OCI-M1 (cell line): ENCODE results near the gene FAM118A.
"Not testable (repeated sequence)": the region's sequence is repeated elsewhere in the genome, so short reads cannot be mapped to it uniquely, and the experiment has no call there.

Source experiments
- DNase-seq: peaks from one replicate; lab custom pipeline; 2025; lab: John Stamatoyannopoulos, UW

FAM118A gene

DNA sequence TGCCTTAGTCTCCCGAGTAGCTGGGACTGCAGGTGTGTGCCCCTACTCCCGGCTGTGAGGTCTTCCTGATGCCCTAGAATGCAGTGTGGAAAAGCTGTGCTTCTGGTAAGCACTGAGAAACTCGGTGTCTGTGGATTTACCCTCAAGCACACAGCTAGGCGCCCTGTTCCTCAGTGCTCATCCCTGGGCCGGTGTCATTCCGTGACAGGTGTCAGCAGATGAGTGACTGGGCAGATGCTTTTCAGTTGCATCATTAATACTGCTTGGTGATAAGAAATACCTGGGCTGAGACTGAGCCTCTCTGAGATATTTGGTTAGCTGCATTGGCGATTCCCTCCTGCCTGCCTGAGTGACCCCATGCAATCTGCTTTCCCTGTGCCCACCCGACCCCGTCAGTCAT lies 21.8 kb downstream of the FAM118A start:
- no peak for DNase-seq

DNA sequence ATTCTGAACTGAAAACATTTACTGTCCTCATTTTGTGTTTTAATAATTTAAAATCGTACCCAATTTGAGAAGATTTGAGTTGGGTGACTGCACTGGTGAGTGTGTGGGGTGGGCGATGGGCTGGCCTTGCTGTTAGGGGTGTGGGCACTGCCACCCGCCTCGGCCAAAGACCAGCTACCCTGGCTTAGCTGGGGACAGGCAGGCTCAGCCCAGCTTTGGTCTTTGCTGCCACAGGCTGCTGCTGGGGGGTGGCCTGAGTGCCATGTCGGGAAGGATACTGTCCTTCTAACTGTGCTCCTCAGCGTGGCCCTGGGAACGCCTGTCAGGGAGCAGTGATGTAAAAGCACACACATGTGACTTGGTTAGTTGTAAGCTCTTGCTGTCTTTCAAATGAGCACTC lies 22.3 kb downstream of the FAM118A start:
- DNase-seq, result no peak

DNA sequence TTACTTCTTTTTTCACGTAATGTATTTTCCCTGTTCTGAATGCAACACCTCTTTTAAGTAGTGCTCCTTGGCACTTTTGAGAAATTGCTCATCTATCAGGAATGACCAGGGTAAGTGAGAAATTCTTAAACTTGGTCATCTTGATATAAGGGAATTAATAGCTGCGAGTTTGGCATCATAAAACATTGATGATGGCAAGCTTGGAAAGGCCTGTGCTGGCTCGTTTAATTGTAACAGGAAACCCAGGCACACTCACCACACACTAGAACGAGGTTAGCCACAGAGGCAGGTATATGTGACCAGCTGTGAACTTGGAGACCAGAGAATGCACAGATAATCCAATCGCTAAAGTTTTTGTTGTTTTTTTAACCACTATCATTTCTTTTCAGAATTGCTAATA lies 24.3 kb downstream of the FAM118A start:
- no peak for DNase-seq

DNA sequence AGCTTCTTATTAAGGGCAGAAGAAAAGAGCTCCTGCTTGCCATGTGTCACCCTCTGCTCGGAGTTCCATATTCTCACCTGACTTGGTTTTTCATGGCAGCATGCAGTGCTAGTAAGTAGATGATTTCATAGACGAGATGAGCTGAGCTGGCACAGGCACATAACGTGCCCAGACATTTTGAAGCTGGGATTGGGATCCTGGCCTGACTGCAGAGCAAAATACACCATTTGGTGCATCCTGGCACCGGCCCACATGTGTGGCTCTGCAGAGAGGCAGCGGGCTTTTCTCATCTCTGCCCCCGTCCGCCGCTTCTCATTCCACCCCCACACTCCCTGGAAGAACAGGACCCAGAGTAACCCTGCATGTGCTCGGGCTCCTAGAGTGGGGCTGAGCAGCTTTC lies 24.8 kb downstream of the FAM118A start:
- no peak for DNase-seq

DNA sequence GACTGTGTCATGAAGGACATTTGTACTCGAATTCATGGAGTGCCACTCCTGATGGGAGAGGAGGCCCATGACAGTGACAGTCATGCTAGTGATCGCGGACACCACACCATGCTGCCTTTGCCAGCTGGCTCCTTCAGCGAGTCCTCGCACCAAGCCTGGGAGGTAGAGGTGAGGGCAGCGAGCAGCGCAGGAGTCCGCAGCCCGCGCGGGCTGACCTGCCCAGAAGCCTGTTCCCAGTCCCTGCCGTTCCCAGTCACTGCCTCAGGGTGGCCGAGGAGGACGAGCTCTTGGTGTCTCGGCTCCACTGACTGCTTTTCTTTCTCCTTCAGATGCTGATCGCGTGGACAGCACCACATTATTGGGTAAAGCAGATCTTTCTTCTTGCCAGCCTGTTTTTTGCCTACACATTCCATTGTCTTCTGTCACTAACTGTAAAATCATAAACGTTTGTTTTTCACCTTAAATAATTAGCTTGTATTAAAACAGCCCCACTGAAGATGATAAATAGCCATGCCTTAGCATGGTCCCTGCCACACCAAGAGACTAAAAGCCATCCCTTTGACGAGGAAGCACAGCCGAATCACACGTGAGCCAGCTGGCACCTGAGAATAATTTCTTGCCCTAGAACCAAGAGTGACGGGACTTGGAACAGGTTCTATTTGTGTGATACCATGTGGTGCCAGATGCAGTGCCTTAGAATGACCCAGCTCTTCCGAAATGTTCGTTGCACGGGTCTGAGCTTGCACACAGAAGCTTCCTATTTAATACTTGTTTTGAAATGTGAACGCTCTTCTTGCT lies 25.5 kb downstream of the FAM118A start:
- DNase-seq, result no peak

DNA sequence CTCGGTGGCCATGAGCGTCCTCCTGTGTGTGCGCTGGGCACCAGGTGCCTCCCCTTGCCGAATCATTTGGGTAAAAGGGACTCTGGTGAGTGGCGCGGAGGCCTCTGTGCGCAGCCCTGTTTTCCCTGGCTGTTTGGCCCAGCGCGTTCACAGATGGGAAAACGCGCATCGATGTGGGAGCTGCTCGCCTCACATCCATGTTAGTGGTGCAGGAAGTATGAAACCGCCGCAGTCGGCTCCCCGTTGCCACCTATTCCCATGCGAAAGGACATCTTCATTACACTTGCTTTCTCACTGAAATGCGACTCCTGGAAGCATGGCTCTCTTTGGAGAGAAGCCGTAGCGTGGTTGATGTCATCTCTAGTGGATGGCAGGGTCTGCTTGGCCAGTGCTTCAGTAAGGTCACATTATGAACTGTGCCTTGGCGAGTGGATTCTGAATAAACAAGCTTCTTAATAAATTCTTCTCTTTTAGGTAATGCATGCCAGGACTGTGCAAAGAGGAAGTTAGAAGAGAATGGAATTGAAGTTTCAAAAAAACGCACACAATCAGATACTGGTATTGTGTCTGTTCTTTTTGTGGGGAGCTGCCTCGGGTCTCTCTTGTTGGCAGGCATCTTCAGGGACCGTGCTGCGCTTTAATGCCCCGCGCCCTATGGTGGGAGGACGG lies 26.3 kb downstream of the FAM118A start:
- DNase-seq, result no peak

DNA sequence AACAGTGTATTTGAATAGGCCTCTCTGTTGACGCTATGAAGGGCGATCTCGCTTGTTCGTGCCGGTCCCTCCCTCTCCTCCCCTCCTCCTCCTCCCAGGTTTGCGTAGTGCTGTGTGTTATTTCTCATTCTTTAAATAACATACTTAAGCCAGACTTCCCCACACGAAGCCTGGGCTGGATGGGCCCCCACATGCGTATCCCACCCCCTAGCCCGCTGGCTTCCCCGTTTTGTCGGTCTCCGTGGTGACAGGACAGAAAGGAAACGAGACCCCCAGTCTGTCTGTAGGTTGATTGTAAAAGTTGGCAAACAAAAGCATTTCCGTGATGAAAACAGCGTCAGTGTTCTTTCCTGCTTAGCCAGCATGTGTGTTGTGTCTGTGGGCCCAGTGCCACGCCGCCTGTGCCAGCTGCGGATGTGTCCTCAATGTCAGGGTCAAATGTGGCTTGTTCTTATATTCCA lies 27.3 kb downstream of the FAM118A start:
- DNase-seq, result no peak

DNA sequence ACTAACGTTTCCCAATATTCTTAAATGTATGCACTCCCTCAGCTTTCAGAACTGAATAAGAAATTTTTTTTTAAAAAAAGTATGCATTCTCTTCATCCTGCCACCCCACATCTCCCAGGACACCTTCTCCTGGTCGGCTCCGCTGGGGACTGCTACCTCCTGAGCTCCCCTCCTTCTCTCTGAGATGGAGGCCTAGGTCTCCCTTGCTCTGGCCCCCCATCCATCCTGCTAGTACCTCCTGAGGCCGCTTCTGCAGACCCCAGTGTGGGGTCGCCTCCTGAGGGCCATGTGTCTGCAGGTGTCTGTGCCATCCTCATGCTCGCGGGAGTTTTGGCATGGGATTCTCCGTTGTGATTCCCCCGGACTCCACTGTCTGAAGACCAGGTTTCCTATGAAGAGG lies 27.8 kb downstream of the FAM118A start:
- no peak for DNase-seq

DNA sequence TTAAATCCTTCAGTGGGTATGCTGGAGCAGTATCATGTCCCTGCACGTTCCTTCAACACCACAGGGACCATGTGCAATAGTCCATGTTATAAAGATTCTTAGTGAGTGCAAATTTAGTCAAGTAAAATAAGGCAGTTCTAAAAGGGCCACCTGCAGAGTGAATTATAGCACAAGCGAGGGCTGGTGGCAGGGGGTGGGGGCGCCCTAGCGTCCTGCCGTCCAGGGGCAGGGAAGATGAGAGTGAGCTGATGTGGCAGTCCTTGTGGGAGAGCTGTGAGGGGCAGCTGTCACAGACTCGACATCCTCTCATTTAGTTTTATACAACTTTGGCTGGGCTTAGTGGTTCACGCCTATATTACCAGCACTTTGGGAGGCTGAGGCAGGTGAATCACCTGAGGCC lies 29.1 kb downstream of the FAM118A start:
- no peak for DNase-seq

DNA sequence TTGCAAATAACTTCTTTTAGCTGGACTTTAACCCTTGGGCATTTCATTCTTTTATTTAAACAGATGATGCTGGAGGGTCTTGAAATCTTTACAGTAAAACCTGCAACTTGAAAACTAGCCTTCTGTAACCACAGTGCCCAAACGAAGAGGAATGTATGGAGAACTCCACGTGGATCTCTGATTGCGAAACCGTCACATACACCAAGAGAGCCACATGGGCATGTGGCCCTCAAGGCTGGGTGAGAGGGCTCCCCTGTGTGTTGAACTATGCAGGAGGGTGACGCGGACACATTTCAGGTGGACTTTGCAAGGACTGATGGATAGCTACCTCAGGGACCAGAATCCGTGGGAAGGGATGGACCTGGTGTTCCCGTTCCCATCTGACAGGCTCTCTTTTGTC lies 30.6 kb downstream of the FAM118A start:
- DNase-seq, result no peak

DNA sequence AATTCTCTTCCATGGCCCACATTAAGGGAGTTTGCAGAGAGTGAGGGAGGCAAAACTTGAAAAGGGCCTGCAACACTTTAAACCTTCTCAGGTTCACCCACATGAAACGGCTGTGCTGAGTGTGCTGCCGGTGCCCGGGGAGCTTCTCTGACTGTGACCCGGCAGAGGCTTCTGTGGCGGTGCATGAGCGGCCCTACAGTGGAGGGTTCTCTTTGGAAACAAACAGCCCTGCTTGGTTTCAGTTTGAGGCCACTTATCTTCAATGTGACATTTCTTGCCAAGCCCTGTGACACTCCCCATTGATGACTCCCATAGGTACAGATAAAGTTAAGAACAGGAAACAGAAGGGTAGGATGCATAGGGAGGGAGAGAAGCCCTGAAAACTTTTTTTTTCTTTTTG lies 31.8 kb downstream of the FAM118A start:
- peak; percentile 52 for DNase-seq

DNA sequence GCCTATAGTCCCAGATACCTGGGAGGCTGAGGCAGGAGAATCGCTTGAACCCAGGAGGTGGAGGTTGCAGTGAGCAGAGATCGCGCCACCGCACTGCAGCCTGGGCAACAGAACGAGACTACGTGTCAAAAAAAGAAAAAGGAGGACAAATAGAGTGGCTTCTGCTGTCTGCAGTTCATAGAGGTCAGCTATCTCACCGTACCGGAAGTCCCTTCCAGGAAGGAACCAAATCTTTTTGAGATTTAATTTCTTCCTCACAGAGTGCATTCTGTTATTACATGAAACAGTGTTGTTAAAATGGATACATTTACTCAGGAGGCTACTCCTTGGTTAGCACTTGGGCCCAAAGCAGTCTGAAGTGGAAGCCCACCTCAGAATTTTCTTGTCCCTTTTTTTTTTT lies 33.4 kb downstream of the FAM118A start:
- DNase-seq, result no peak

DNA sequence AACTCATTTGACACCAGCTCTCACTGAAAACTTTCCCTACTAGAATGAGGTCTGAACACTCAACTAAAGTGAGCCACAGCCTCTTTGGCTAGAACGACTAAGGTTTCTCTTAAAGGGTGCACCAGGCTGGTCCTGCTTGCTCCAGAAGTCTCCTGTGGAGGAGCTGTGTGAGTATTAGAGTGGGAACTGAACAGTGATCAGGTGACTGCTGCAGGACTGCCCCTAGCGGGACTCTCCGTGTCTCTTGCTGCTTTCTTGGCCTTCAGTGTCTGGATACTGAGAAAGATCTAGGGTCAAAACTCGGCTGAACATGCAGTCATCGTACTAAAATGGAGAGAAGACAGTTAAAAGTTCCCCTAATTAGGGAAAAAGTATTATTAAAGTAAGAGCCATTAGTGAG lies 34.6 kb downstream of the FAM118A start:
- DNase-seq, result no peak

DNA sequence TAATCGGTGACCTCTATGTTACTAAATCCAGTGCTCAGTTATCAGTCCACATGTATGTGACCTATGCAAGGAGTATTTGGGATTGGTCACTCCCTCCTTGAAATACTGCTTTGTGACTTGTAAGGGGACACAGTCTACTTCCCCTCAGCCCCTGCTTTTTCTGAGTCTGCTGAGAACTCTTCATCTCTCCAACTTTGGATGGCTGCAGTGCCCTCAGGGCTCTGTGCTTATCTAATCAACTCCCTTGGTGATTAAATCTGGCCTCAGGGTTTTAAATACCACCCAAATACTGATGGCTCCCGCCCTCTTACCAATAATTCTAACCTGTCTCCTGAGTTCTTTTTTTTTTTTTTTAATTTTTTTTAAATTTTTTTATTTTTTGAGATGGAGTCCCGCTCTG lies 40.2 kb downstream of the FAM118A start:
- no peak for DNase-seq

DNA sequence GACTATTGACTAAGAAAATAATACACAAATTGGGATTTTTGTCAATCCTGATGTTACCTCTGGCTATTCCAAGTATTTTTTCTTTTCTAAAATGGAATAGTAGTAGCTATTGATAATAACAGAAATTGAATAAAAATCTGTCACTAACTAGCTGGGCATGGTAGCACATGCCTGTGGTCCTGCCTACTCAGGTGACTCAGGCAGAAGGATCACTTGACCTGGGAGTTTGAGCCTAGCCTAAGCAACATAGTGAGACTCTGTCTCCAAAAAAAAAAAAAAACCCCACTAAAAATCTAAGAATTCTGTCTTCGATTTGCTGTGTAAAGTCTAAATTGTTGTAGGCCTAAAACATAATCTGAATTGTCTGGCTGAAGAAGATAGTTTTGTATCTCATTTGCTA lies 42.2 kb downstream of the FAM118A start:
- no peak for DNase-seq

DNA sequence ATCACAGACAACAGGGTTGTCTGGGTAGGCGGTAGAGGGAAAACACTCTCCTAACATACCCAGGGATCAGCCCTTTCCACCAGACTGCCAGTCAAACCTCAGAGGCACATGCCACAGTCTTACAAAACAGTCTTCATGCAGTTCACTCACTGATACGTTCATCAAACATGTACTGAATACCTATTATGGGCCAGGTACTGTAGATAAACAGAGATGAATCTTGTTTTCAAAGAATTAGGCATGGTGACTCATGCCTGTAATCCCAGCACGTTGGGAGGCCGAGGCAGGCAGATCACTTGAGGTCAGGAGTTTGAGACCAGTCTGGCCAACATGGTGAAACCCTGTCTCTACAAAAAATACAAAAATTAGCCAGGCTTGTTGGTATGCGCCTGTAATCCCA lies 43.0 kb downstream of the FAM118A start:
- not testable (repeated sequence) for DNase-seq

DNA sequence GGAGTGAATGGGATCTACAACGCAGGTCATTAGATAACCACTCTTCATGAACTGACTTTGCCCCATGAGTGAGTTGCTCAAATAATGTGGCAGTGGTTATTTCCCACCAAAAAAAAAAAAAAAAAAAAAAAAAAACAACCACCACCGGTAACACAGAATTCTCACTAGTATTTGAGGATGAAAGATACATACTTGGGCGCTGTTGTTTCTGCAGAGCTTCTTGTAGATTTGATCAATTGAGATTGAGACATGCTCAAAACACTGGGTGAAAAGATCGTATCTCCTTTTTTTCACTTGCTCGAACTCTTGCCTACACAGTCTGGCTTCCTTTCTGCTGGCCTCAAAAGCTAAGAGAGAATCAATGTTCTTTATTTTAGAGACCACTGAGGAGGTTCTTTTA lies 44.1 kb downstream of the FAM118A start:
- no peak for DNase-seq

DNA sequence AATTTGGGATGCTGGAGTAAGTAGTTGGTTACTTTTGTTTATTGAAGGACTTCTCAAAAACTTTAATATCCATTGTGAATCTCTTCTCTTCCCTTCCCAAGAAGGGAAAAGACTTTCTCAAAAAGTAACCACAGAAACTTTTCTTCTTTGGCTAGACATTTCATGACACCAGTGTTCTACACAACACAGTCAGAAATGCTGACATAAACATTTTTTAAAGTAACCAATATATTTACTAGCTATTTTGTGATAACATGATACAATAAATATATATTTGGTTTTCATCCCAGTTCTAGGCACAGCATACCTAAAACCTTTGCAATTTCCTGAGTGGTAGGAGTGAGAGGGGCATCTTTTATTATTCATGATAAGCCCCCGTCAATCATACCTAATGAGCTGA lies 47.8 kb downstream of the FAM118A start:
- DNase-seq, result no peak

DNA sequence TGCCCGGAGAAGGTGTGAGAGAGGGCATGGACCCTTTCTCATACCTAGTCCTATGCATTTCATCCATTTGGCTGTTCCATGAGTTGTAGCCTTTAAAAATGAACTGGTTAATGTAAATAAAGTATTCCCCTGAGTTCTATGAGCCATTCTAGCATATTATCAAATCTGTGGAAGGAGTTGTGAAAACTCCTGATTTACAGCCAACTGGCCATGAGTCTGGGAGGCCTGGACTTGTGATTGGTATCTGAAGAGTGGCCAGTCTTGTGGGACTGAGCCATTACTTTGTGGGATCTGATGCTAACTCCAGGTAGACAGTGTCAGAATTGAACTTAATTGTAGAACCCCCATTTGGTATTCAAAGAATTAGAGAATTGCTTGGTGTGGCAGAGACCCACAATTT lies 48.4 kb downstream of the FAM118A start:
- DNase-seq, result no peak

DNA sequence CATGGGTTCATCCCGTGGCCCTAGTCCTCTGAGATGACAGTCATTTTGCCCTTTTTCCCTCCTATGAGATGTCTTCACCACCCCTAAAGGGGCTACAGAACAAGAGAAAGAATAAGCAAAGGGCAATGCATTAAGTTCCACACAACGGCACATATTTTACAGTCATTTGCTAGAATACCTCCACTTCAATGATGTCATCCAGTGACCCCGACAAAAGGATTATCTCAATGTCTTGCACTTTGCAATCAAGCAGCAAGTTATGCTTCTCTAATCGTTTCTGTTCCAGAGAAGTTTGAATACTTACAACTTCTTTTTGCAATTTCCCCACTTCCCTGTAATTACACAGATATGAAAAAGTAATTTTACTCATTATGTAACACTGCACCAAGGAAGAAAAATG lies 49.9 kb downstream of the FAM118A start:
- no peak for DNase-seq

DNA sequence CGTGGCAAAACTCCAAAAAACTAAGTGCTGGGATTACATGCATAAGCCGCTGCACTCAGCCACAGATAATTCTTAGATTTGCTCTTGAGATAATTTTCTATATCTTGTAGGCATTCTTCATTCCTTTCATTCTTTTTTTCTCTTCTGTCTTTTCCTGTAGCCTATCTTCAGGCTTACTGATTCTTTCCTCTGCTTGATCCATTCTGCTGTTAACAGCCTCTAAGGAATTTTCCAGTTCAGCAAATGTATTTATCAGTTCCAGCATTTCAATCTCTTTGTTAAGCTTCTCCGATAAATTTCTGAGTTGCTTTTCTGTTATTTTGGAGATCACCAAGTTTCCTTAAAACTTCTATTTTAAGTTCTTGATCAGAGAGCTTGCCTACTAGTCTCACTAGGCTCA lies 57.0 kb downstream of the FAM118A start:
- no peak for DNase-seq

DNA sequence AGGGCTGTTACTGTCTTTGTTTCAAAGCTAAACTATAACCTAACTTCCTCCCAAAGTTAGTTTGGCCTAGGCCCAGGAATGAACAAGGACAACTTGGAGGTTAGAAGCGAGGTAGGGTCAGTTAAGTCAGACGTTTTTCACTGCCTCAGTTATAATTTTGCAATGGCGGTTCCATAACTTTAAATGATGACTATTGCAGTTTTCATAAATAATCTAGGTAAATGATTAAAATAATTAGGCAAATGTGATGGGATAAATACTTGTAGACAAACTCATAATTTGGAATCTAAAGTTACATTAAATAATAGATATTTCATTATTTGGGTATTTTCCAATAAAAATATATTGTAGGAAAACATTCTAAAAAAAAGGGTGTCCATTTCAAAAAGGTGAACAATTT lies 63.9 kb downstream of the FAM118A start:
- not testable (repeated sequence) for DNase-seq

DNA sequence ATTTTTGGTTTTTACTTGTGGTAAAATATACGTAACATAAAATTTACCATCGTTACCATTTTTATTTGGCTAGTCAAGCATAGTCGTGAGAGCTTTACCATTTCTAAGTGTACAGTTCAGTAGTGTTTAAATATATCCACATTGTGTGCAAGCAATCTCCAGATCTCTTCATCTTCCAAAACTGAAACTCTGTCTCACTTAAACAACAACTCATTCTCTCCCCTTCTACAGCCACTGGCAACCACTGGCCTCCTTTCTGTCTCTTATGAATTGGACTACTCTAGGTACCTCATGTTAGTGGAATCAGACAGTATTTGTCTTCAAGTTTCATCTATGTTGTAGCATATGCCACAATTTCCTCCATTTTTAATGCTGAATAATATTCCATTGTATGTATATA lies 66.3 kb downstream of the FAM118A start:
- DNase-seq, result no peak

DNA sequence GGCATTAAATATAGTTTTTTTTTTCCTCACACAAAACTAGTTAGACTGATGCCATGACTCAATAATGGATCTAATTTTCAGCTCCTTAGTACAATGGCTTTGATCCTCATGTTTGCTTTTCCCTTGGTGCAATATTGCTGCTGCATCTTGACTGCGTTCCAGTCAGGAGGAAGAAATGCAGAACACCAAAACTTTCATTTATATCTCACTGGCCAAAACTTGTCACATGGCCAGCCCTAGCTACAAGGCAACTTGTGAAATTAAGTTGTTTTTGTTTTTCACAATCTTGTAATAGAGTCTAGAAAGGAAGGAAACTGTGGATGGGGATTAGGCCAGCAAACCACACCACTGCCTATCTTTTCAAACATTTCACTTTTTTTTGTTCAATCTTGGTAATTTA lies 67.0 kb downstream of the FAM118A start:
- DNase-seq, result no peak
